SK-N-SH (cell line): Measurements from ENCODE around the gene MCTP2. TPM values are rescaled to one million over a fixed set of nuclear protein-coding genes. Genes with fewer than 3 reads are reported as not detected.

Experiments used
- CTCF ChIA-PET: fragments of 300-600, 350-600 bp; formaldehyde crosslinking; extraction: SDS; loops from one replicate; lab custom pipeline; 2021; lab: Yijun Ruan, JAX
- POLR2A ChIA-PET: fragments of 350-600 bp; sonication (Branson Sonifier 250); formaldehyde crosslinking; extraction: SDS; loops from one replicate; lab custom pipeline; 2020; ENCODE audit warnings: antibody characterized with exemption, inconsistent platforms; lab: Yijun Ruan, JAX
- DNase-seq: peaks from one replicate; pipeline ENCODE4 v3.0.0; 2012
- H2AFZ ChIP-seq: fragments of 200-600 bp; sonication (generic); 2 replicates; pipeline ENCODE4 v1.8.1; 2016; ENCODE audit warnings: antibody characterized with exemption, mild to moderate bottlenecking, low read depth
- H3F3A ChIP-seq: fragments of 200-600 bp; sonication (generic); replicated peaks from 2 replicates; pipeline ENCODE3; 2016; ENCODE audit warnings: antibody characterized with exemption, mild to moderate bottlenecking; ENCODE audit not compliant: insufficient read depth
- H3K27ac ChIP-seq, 2 experiments: fragments of 200-500 bp in 1 of 2; fragments of 200-600 bp in 1 of 2; sonication (Bioruptor generic) in 1 of 2; sonication (generic), shearing (Covaris generic) in 1 of 2; 2 replicates each; pipeline versions ENCODE4 v1.5.1 to v1.6.1; 2014 to 2016; ENCODE audit warnings: low read depth in 2 of 2, inconsistent platforms in 1 of 2, low read length in 1 of 2, mild to moderate bottlenecking in 1 of 2, mixed read lengths in 1 of 2
- H3K27me3 ChIP-seq: fragments of 200-600 bp; sonication (generic), shearing (Covaris generic); 2 replicates; pipeline ENCODE4 v1.6.1; 2016; ENCODE audit warnings: mixed run types; ENCODE audit not compliant: insufficient read depth
- H3K36me3 ChIP-seq, 2 experiments: fragments of 200-500 bp in 1 of 2; fragments of 200-600 bp in 1 of 2; sonication (Bioruptor generic) in 1 of 2; sonication (generic) in 1 of 2; replicated peaks in 1 of 2; 2 replicates each; pipeline versions ENCODE3 to v1.5.1; 2014 to 2016; ENCODE audit warnings: low read length in 1 of 2, mild to moderate bottlenecking in 1 of 2; ENCODE audit not compliant: insufficient read depth in 2 of 2, control insufficient read depth in 1 of 2
- H3K4me1 ChIP-seq, 2 experiments: fragments of 200-500 bp in 1 of 2; fragments of 200-600 bp in 1 of 2; sonication (Bioruptor generic) in 1 of 2; sonication (generic), shearing (Covaris generic) in 1 of 2; 2 replicates each; pipeline versions ENCODE4 v1.5.1 to v1.6.1; 2014 to 2016; ENCODE audit warnings: low read depth in 1 of 2, low read length in 1 of 2, mixed run types in 1 of 2; ENCODE audit not compliant: insufficient read depth in 2 of 2, control insufficient read depth in 1 of 2
- H3K4me2 ChIP-seq: fragments of 200-600 bp; sonication (generic), shearing (Covaris generic); 2 replicates; pipeline ENCODE4 v1.6.1; 2017; ENCODE audit warnings: mixed run types
- H3K4me3 ChIP-seq, 2 experiments: fragments of 200-500 bp in 1 of 2; fragments of 200-600 bp in 1 of 2; sonication (Bioruptor generic) in 1 of 2; sonication (generic), shearing (Covaris generic) in 1 of 2; 2 replicates each; pipeline versions ENCODE4 v1.5.1 to v1.8.1; 2014 to 2016; ENCODE audit warnings: low read depth in 2 of 2, inconsistent platforms in 1 of 2, low read length in 1 of 2, mild to moderate bottlenecking in 1 of 2, mixed read lengths in 1 of 2, moderate library complexity in 1 of 2
- H3K79me2 ChIP-seq: fragments of 200-600 bp; sonication (generic); 2 replicates; pipeline ENCODE4 v1.8.1; 2017; ENCODE audit warnings: mild to moderate bottlenecking; ENCODE audit not compliant: insufficient read depth
- H3K9ac ChIP-seq: fragments of 200-600 bp; sonication (generic); 2 replicates; pipeline ENCODE4 v1.6.1; 2017; ENCODE audit warnings: mixed run types
- H3K9me2 ChIP-seq: fragments of 200-600 bp; sonication (generic); 2 replicates; pipeline ENCODE4 v1.6.1; 2017; ENCODE audit warnings: mixed run types
- H3K9me3 ChIP-seq: fragments of 200-600 bp; sonication (generic); 2 replicates; pipeline ENCODE4 v1.6.1; 2017; ENCODE audit warnings: mixed run types, mild to moderate bottlenecking, moderate library complexity
- H4K20me1 ChIP-seq: fragments of 200-600 bp; sonication (generic); 2 replicates; pipeline ENCODE4 v1.6.1; 2017; ENCODE audit warnings: mild to moderate bottlenecking, mixed run types; ENCODE audit not compliant: insufficient read depth
- CHD2 ChIP-seq: fragments of 150-350 bp; IDR thresholded peaks from 2 replicates; pipeline ENCODE4 v1.6.1; 2018; ENCODE audit warnings: low read length; ENCODE audit not compliant: partially characterized antibody
- CTCF ChIP-seq: fragments of 200-600 bp; sonication (generic); IDR thresholded peaks from 2 replicates; pipeline ENCODE4 v1.6.1; 2017; ENCODE audit warnings: antibody characterized with exemption, mild to moderate bottlenecking, moderate library complexity
- JUND ChIP-seq: IDR thresholded peaks from 2 replicates; pipeline ENCODE4 v1.4.0; 2012
- MXI1 ChIP-seq: IDR thresholded peaks from 2 replicates; pipeline ENCODE4 v1.6.1; 2012; ENCODE audit warnings: mild to moderate bottlenecking, low read depth, low read length, improper control_type of control experiment
- PBX3 ChIP-seq: IDR thresholded peaks from 2 replicates; pipeline ENCODE4; 2012
- POLR2AphosphoS5 ChIP-seq: IDR thresholded peaks from 2 replicates; pipeline ENCODE4 v1.6.1; 2012; ENCODE audit warnings: low read depth, low read length
- RAD21 ChIP-seq: IDR thresholded peaks from 2 replicates; pipeline ENCODE4 v1.6.1; 2012; ENCODE audit warnings: mild to moderate bottlenecking, low read length
- RCOR1 ChIP-seq: fragments of 150-350 bp; IDR thresholded peaks from 2 replicates; pipeline ENCODE4 v1.6.1; 2017; ENCODE audit warnings: antibody characterized with exemption, low read length
- RFX5 ChIP-seq: IDR thresholded peaks from 2 replicates; pipeline ENCODE4 v1.6.1; 2012; ENCODE audit warnings: mild to moderate bottlenecking, improper control_type of control experiment, low read length
- TCF12 ChIP-seq: IDR thresholded peaks from 2 replicates; pipeline ENCODE4 v1.4.0; 2012
- USF2 ChIP-seq: fragments of 150-350 bp; IDR thresholded peaks from 2 replicates; pipeline ENCODE4 v1.6.1; 2017; ENCODE audit warnings: antibody characterized with exemption, low read length, low read depth, borderline replicate concordance
- YY1 ChIP-seq: IDR thresholded peaks from 2 replicates; pipeline ENCODE4 v1.4.0; 2012; ENCODE audit warnings: low read depth, mild to moderate bottlenecking
- WGBS: methylation state at CpG from one replicate; pipeline ENCODE4 v1.1.6; 2017; ENCODE audit warnings: low lambda C conversion rate; 5-methylcytosine and 5-hydroxymethylcytosine counted together
- polyA plus RNA-seq, 3 experiments: library from polyadenylated mRNA; depleted of rRNA; stranded (reverse); fragments of >200 nt; gene quantifications; 2 replicates each; pipeline ENCODE4 v1.2.3, GENCODE V29; 2012

Gene MCTP2
- polyA plus RNA-seq, 1 of the 3 experiments (the other 2 are of a cell fraction) = 0.26 TPM

- POLR2A ChIA-PET = no interaction called here
- Histone ChIP-seq H3K4me3 (no peak overlapping the region), H3K79me2 (no peaks in the 10 kb centered on the region), H3K9ac (no peak overlapping the region), H3K4me1 (no peaks in the 10 kb centered on the region; a peak in 2 of 4 replicates), H3K4me2 (no peak overlapping the region), H3K27me3 (no peaks in the 10 kb centered on the region), H3K9me2 (no peaks in the 10 kb centered on the region), H4K20me1 (no peaks in the 10 kb centered on the region), H3K36me3 (no peaks in the 10 kb centered on the region), H3F3A (peaks cover 14% of the 10 kb centered on the region), H2AFZ (no peak overlapping the region), H3K27ac (no peak overlapping the region), H3K9me3 (no peaks in the 10 kb centered on the region)
- CTCF ChIA-PET = interaction anchor here (0.7 to 0.9 kb wide), 3 partner anchors 11 to 84 kb away, joined by 3 to 4 read pairs (median 4); no protein-coding TSS in a partner anchor
- WGBS = 27% methylated on average over 7 of the region's 7 CpGs
- TF ChIP-seq RAD21 (no peak), USF2 (no peak), JUND (no peak), PBX3 (no peak)
- no peak for DNase-seq
Observed at GRCh38 chr15:94247789-94248638, 16.7 kb downstream of the MCTP2 start.

- Histone ChIP-seq H3K4me3 (no peak overlapping the region), H3K4me1 (no peaks in the 10 kb centered on the region; a peak in 2 of 4 replicates), H3K79me2 (no peaks in the 10 kb centered on the region), H3K27me3 (no peaks in the 10 kb centered on the region), H2AFZ (no peak overlapping the region), H4K20me1 (no peaks in the 10 kb centered on the region), H3K4me2 (no peak overlapping the region), H3K9me2 (no peaks in the 10 kb centered on the region), H3F3A (no peaks in the 10 kb centered on the region), H3K27ac (no peak overlapping the region), H3K9me3 (no peaks in the 10 kb centered on the region), H3K9ac (no peak overlapping the region), H3K36me3 (no peaks in the 10 kb centered on the region)
- CTCF ChIA-PET = interaction anchor here (2.3 kb wide), 1 partner anchor 87 kb away, joined by 8 read pairs; no protein-coding TSS in a partner anchor
- DNase-seq = no peak
- WGBS = 54% methylated on average over 2 of the region's 2 CpGs
- no peak for TF ChIP-seq USF2
- TF ChIP-seq MXI1 = no peak
- no peak for TF ChIP-seq CTCF
- TF ChIP-seq YY1 = no peak
- no peak for TF ChIP-seq RCOR1
- no peak for TF ChIP-seq POLR2AphosphoS5
- no peak for TF ChIP-seq TCF12
- TF ChIP-seq CHD2 = no peak
- TF ChIP-seq RFX5 = no peak
- POLR2A ChIA-PET = no interaction called here
Observed at GRCh38 chr15:94250801-94251200, 19.4 kb downstream of the MCTP2 start.
